Activated CD8-positive, alpha-beta memory T cell treated with anti-CD3 and anti-CD28 coated beads, Interleukin-2, amount 50 U/mL, for 4 hours (primary cell): ENCODE data around the gene C5orf52.
"Not testable (repeated sequence)": the region's sequence is repeated elsewhere in the genome, so short reads cannot be mapped to it uniquely, and the experiment has no call there.

ENCODE experiments used
- DNase-seq: peaks from one replicate; pipeline ENCODE4 v3.0.0-alpha.2; 2020

The C5orf52 gene

DNA sequence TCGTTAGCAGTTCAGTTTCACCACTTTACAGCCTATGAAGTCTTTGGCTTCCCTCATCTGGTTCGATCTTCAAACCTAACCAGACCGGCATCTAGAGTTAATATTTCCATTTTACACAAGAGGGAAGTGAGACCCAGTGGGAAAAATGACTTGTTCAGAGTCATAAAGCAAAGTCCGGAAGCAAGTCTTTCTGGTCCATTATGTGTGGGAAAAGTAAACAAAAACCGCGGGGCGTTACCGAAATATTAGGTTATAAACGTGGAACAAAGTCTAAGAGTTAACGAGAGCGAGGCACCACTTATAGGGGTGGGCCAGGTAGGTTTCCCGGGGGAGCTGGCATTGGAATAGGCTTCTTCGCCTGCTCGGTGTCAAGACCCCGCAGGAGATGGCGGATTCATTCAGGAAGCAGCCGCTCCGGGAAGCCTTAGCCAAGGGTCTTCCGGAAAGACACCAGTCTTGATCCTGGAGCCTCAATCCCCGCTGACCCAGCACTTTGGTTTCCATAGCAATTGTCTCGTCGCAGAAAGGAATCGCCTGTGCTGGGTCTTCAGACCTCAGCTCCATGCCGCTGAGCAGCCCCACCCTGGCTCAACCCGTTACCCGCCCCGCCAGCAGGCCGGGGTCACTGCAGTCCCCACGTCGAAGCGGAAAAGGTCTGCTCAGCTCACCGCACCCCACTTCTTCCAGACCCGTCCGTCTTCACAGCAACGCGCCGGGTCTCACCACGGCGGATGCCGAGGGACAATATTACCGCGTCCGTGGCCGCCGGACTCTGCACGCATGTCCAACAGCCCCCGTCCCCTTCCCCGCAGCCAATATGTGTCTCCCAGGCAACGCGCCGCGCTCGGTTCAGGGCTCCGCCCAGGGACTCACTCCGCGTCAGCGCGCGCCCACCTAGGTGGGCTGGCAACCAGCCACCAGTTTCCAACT lies at the start of gene C5orf52:
Gene C5orf52 (plus strand): TSS at position 872 of the 930 bp plus-strand sequence. CDS start 82 bp downstream, outside the sequence.
- DNase-seq = peak; percentile 36

DNA sequence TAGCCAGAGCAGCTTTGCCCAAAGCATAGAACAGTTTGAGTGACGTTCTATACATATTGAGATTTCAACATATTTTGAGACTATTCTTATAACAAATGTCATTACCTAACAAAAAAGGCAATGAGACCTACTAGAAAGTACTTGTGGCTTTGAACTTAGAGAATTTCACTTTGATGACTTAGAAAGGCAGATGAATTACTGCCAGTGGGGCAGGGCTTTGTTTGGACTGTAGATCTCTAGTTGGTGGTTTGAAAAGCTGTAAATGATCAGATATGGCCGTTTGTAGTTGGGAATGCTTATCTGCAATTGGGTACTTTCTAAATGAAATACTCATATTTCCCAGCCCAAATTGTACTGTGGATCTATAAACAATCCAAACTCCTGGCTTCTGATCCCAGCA lies 47.2 kb upstream of the C5orf52 start:
- no peak for DNase-seq

DNA sequence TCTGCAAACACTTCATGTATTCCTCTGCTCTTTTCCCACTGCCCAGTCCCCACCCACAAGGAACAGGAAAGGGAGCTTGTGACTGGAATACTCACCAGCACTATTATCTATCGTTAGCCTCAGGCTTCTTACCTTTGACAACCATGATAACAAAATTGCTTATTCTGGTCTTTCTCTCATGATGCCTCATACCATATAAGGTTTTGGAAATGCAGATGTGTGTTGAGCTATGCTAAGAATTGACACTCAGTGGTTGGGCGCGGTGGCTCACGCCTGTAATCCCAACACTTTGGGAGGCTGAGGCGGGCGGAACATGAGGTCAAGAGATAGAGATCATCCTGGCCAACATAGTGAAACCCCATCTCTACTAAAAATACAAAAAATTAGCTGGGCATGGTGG lies 44.5 kb upstream of the C5orf52 start:
- no peak for DNase-seq

DNA sequence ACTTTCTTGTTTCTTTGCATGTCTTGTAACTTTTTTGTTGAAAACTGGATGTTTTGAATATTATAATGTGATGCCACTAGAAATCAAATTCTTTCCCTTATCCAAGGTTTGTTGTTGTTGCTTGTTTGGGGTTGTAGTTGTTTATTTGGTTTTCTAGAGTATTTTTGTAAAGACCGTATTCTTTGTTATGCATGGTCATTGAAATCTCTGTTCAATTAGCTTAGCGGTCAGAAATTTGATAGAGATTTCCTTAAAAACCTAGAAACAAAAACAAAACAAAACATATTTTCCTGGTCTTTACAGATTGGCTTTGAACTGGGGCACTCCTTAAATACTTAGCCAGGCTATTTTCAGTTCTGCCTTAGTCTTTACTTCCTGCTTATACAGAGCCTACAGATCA lies 41.0 kb upstream of the C5orf52 start:
- DNase-seq = no peak

DNA sequence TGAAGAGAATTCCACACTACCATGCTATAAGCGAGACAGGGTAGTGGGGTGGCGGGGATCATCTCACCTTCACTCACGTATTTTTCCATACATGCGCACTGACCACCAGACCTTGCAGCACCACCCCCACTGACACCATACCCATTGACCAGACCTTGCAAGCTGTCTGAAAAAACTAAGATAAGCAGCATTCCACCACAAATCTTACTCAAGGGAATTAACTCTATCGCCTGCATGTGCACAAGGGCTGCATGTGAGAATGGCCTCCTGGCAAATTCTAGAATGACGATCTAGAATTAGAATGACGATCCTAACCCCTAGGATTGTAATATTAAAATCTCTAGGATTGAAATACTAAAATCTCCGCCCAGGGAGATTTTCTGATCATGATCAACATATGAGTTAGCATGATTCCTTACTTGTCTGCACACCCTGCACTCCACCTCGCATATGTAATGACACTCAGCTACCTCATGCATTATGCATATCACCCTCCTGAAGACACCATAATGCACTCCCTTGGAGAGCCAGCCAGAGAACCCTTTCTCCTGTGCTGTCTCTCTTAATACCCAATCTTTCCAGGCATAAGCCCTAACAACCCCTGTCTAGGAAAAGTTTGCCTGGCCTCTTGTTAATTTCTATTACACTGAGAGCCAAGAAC lies 30.8 kb upstream of the C5orf52 start:
- no peak for DNase-seq

DNA sequence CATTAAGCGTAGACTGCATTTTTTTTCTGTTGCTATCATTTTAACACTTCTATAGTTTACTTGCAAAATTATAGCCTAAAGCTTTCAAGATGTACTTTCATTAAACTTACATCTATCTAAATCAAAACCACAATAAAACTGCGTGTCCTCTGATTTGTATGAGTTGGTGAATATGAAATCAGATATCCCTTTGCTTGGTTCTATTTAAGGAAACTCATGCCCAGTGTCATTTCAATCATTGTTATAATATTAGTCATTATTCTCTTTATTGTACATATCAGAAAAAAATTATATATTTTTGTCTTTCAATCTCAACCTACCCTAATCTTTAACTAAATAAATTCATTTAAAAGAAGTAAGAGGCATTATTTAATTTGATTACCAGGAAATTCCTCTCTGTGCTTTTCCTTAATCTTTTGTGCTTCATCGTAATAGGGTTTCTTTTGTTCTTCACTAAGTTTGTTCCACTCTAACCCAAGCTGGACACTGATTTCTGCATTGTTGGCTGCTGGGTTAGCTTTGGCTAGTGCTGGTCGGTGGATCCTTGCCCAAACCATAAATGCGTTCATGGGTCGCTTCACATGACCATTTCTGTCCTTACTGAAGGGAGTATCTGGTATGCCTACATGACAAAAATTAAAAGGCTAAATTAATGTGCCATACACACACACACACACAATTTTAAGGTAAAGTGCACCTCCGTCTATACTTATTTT lies 22.9 kb upstream of the C5orf52 start:
- DNase-seq = no peak

DNA sequence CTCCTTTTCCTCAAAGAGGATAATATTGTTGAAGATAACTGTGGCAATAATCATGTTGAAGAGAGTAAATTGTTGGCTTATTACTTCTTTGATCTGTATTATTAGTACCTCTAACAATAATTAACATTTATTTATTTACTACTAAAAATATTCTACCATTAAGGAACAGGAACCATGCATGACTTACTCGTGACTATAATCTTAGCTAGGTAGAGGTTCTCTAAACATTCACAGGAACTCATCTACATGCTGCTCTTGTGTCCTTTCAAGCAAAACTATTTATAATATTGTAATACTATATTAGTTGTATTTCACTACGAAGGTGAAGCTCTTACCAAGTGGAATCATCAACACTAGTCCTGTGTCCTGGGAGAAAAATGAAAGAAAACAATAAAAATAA lies 22.2 kb upstream of the C5orf52 start:
- DNase-seq = no peak

DNA sequence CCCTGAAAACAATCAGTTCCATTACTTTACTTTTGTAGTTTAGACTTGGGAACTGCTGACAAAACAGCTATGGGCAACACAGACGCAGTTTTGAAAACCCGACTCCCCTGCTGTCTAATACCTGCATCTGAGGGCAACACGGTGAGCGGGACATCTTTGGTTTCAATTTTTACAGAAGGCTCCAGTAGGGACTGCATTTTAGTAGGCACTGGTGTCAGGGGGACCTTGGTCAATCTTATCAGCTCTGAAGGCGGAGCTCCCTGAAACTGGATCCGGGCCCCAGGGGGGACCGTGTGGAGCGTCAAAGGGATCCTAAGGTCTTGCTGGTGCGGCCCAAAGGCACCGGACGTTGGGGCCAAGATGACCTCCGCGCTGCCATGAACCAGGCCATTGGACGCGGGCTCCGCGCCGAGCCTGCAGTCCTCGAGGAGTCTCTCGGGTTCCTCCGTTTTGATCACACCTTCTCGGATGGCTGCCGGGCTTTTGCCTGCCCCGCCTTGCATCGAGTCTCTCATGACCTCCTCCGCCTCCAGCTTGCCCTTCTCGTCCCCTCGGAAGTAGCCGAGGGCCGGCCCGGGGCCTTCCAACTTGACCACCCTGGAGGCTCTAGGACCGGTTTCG lies 20.2 kb upstream of the C5orf52 start:
- DNase-seq = no peak

DNA sequence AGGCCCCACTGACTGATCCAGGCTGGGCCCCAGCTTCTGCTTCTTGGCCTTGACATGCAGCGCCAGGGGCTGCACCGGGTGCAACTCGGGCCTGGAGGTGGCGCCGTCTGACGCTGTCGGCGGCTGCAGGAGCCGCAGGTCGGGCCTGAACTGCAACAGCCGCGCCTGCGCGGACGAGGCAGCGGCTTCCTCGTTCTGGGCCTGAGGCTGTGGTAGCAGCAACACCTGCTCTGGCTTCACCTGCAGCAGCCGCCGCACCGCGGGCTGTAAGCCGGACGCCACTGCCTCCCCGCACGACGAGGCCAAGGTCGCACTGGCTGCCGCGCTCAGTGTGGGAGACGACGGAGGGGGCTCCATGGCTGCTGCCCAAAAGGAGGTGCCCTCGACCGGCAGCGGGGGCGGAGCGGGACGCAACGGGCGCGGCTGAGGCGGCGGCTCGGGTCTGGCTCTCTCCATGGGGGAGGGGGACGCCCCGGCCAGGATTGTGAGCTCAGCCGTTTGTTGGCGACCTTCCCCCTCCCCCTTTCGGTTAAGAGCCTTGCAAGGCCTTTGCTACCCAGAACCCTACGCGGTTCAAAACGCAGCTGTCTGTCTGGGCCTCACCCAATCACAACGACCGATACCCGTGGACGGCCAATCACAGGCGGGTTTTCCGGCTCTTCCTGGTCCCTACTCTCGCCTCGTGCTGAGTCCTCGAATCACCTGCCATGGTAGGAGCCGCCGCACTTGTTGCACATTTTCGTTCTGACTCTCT lies 19.5 kb upstream of the C5orf52 start:
- DNase-seq = peak; percentile 79

DNA sequence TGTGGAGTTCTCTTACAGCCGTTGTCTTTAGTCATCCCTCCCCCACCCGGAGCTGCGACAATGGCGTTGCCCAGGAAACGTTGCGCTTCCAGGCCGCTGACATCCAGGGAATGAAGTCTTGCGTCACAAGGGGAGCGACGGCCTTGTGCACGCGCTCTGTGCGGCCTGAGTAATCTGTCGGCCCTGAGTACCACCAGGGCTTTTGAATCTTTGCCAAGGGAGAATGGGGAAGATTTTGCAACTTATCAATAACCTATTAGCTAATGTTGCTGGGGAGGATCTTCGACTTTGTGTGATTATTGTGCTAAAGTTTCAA lies 19.0 kb upstream of the C5orf52 start, which contains the start of gene SOX30:
Gene SOX30 (minus strand): TSS at position 62 of the 316 bp plus-strand sequence. CDS start 360 bp downstream, outside the sequence.
- DNase-seq = no peak

DNA sequence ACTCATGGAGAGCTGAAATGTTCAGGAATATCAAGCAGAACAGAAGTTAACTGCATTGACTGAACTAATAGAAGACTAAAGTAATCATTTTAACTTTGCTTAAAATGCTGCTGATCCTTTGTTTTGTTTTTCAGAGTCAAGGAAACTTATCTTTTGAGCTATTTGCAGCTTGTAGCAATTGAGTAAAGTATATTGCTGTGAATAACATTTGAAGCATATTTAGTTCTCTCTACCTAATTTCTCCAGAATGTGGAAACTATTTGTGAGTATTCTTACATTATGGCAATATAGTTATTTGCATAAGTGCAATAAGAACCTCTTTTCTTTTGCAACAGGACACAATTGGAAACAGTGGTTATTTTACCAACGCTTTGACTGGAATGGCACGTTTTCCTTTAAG lies 13.8 kb upstream of the C5orf52 start:
- no peak for DNase-seq

DNA sequence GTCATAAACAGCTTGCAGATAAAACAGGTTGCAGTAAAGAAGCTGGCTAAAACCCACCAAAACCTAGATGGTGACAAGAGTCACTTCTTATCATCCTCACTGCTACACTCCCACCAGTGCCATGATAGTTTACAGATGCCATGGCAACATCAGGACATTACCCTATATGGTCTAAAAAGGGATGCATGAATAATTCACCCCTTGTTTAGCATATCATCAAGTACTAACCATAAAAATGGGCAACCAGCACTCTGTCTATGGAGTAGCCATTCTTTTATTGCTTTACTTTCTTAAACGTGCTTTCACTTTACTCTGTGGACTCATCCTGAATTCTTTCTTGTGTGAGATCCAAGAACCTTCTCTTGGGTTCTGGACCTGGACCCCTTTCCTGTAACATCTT lies 12.4 kb upstream of the C5orf52 start:
- DNase-seq = no peak

DNA sequence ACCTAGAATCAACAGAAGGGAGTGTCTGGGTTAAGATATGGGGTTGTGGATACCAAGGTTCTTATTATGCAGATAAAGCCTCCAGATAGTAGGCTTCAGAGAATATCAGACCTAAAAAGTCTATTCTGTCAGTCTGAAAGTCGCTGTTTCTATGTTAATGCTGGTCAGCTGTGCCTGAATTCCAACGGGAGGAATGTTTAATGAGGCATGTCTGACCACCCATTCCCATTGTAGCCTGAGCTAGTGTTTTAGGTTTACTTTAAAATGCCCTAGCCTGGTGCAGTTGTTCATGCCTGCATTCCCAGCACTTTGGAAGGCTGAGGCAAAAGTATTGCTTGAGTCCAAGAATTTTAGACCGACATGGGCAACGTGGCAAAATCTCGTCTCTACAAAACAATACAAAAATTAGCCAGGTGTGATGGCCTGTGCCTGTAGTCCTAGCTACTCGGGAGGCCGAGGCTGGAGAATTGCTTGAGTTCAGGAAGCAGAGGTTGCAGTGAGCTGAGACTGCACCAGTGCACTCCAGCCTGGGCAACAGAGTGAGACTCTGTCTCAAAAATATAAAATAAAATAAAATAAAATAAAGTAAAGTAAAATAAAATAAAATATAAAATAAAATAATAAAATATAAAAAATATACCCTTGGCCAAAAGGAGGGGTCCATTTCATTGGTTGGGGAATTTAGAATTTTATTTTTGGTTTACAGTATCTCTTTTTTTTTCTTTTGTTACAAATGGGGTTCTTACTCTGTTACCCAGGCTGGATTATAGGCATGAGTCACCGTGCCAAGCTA lies 11.3 kb upstream of the C5orf52 start:
- DNase-seq = no peak

DNA sequence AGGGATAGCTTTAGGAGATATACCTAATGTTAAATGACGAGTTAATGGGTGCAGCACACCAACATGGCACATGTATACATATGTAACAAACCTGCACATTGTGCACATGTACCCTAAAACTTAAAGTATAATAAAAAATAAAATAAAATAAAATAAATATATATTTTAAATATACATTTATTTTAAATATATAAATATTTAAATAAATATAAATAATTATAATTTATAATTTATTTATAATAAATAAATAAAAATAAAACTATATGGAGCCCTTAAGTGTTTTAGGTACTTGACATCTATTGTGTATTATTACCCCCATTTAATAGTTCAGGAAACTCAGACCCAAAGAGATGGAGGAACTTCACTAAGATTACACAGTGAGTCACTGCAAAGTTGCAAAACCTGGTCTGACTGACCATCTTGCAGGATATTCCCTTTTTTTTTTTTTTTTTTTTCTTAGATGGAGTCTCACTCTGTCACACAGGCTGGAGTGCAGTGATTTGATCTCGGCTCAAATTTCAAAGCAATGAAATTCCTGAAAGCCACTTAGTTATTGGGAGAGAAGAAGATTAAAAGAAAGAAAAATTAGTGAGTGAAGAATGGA lies 5.8 kb upstream of the C5orf52 start:
- DNase-seq = no peak

DNA sequence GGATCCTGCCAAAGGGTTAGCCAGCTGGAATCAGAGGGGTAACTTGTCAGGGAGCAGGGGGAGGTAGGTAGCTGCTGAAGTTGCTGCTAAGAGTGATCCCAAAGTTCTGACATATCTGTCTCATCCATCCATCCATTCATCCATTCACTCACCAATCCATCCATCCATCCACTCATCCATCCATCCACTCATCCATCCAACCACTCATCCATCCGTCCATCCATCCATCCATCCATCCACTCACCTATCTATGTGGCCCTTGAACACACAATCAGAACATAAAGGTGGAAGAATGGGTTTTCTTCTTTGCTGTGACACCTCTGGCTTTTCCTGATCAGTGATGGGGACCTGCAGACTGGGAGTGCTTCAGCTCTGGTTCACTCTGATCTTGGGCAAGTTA lies 3.0 kb upstream of the C5orf52 start:
- DNase-seq = no peak

DNA sequence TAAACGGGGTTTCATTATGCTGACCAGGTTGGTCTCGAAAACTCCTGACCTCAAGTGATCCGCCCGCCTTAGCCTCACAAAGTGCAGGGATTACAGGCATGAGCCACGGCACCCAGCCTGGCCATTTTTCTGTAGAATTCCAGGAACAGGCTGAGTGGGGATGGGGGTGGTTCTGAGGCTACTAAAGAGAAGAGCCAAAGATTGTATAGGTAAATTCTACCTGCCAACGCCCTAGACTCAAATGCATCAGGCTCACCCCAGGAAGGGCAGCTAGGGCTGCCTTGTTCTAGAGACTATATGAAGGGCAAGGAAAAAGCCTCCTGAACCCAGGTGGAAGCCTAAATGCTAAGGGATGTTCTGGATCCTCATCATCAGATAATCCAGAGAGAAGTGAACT lies 1.6 kb upstream of the C5orf52 start:
- DNase-seq = no peak

DNA sequence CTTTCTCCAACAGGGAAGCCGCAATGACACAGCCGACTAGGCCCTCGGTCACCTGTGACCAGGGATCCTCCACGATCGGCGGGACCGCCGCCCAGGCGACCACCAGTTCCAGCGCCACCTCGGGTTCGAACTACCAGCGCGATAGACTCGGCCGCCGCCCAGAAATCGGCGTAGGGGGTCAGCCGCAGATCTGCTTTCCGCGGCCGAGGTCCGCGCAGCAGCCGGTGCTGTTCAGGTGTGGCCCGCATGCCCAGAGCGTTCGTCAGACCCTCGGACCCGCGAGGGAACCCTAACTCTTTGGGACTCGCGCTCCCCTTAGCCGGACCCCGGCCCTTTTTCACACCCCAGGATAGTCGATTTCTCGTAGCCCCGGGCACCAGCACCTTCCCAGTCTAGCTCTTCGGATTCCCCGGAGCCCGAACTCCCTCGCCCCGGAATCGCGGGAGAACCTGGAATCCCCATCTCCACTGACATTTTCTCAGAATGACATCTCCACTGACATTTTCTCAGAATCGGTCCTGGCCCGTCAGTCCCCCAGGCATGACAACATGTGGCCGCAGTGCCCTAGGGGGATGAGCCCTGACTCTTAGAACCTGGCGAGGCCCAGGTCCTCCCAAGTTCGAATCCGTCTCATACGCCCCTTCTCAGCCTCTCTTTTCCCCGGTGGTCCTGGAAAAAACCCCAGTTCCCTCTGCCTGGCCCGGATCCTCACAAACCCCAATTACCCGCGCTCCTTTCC lies 428 bp downstream of the C5orf52 start:
- no peak for DNase-seq

DNA sequence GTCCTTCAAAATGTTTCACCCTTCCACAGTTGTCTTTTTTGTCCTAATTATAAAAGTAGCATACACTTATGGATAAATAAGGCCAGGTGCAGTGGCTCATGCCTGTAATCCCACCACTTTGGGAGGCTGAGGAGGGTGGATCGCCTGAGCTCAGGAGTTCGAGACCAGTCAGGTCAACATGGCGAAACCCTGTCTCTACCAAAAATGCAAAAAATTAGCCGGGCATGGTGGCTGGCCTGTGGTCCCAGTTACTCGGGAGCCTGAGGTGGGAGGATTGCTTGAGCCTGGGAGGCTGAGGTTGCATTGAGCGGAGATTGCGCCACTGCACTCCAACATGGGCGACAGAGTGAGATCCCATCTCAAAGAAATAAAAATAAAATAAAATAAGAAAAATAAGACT lies 1.6 kb downstream of the C5orf52 start:
- no peak for DNase-seq

DNA sequence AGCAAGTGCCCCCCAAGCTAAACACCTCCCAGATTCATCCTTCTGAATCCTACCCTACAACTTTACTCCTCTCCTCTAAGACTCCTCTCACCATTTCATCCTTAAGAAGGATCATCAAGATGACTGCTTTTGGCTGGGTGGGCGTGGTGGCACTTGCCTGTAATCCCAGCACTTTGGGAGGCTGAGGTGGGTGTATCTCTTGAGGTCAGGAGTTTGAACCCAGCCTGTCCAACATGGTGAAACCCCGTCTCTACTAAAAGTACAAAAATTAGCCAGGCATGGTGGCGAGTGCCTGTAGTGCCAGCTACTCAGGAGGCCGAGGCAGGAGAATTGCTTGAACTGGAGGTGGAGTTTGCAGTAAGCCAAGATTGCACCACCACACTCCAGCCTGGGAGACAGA lies 3.0 kb downstream of the C5orf52 start:
- not testable (repeated sequence) for DNase-seq

DNA sequence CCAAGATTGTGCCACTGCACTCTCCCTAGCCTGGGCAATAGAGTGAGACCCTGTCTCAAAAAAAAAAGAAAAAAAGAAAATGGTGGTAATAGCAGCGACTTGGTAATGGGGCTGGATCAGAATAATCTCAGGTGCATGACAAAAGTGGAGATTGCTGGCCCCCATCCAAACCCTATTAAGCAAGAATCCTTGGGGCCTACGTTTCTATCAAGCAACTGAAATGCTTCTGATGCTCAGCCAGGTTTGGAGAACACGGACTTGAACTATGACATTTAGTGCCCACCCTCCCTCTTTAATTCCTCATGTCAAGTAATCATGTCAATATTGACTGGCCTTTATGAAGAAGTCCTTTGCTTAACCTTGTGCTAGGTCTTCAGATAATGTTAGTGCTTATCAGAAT lies 6.6 kb downstream of the C5orf52 start:
- DNase-seq = no peak
